Liver (tissue), 9 donors: Measurements from ENCODE around the gene CCDC28B. TPM values are rescaled to one million over a fixed set of nuclear protein-coding genes. Genes with fewer than 3 reads are reported as not detected.

Source experiments
- DNase-seq: peaks from one replicate; pipeline ENCODE4 v3.0.0-alpha.2; 2017; ENCODE audit warnings: low spot score
- H3K27ac ChIP-seq, 2 donors: one replicate each; pipeline ENCODE4 v1.7.0; 2013; ENCODE audit warnings: inconsistent platforms in 2 of 2, low read length in 2 of 2, control low read depth in 1 of 2, low read depth in 1 of 2, mild to moderate bottlenecking in 1 of 2
- H3K27me3 ChIP-seq, 4 donors: one replicate each; pipeline versions ENCODE4 v1.6.1 to v1.7.0; 2013; ENCODE audit warnings: low read length in 3 of 4, inconsistent platforms in 1 of 4, mild to moderate bottlenecking in 1 of 4, moderate library complexity in 1 of 4; ENCODE audit not compliant: control insufficient read depth in 4 of 4, insufficient read depth in 4 of 4
- H3K36me3 ChIP-seq, 4 donors: one replicate each; pipeline versions ENCODE4 v1.6.1 to v1.7.0; 2013; ENCODE audit warnings: low read length in 3 of 4, mild to moderate bottlenecking in 3 of 4, low read depth in 1 of 4, moderate library complexity in 1 of 4; ENCODE audit not compliant: control insufficient read depth in 4 of 4, insufficient read depth in 3 of 4
- H3K4me1 ChIP-seq, 4 donors: one replicate each; pipeline versions ENCODE4 v1.6.1 to v1.7.0; 2013; ENCODE audit warnings: low read length in 3 of 4, mild to moderate bottlenecking in 3 of 4, moderate library complexity in 1 of 4; ENCODE audit not compliant: control insufficient read depth in 4 of 4, insufficient read depth in 4 of 4
- H3K4me3 ChIP-seq, 3 donors: one replicate each; pipeline versions ENCODE4 v1.6.1 to v1.7.0; 2013; ENCODE audit warnings: low read length in 3 of 3, control low read depth in 1 of 3, low read depth in 1 of 3, mild to moderate bottlenecking in 1 of 3
- H3K9ac ChIP-seq, 2 donors: one replicate each; pipeline ENCODE4 v1.7.0; 2013; ENCODE audit warnings: low read length in 2 of 2, mild to moderate bottlenecking in 2 of 2, moderate library complexity in 2 of 2, control low read depth in 1 of 2, low read depth in 1 of 2
- H3K9me3 ChIP-seq, 4 donors: one replicate each; pipeline versions ENCODE4 v1.6.1 to v1.7.0; 2013; ENCODE audit warnings: low read length in 3 of 4; ENCODE audit not compliant: control insufficient read depth in 4 of 4
- ATF3 ChIP-seq: IDR thresholded peaks from 2 replicates; pipeline ENCODE4 v1.6.1; 2016; ENCODE audit warnings: antibody characterized with exemption
- CTCF ChIP-seq: fragments of 150-350 bp; IDR thresholded peaks from 2 replicates; pipeline ENCODE4 v1.5.1; 2017; ENCODE audit warnings: improper control_type of control experiment, low read depth, low read length; ENCODE audit not compliant: missing input control
- EGR1 ChIP-seq, 2 donors: IDR thresholded peaks; 2 replicates each; pipeline ENCODE4 v1.6.1; 2016 to 2018; ENCODE audit warnings: antibody characterized with exemption in 2 of 2, low read depth in 2 of 2
- FOXA1 ChIP-seq: IDR thresholded peaks from 2 replicates; pipeline ENCODE4 v1.6.1; 2016; ENCODE audit warnings: antibody characterized with exemption
- FOXA2 ChIP-seq: IDR thresholded peaks from 2 replicates; pipeline ENCODE4 v1.6.1; 2016; ENCODE audit warnings: antibody characterized with exemption
- GABPA ChIP-seq, 2 donors: IDR thresholded peaks in 1 of 2; conservative IDR thresholded peaks in 1 of 2; 2 replicates each; pipeline ENCODE4 v1.6.1; 2016; ENCODE audit warnings: antibody characterized with exemption in 2 of 2, mild to moderate bottlenecking in 1 of 2, moderate library complexity in 1 of 2
- HNF4A ChIP-seq, 2 donors: conservative IDR thresholded peaks; 2 replicates each; pipeline ENCODE4 v1.6.1; 2016; ENCODE audit warnings: antibody characterized with exemption in 2 of 2, mild to moderate bottlenecking in 2 of 2
- HNF4G ChIP-seq: IDR thresholded peaks from 2 replicates; pipeline ENCODE4 v1.6.1; 2016; ENCODE audit warnings: antibody characterized with exemption
- JUND ChIP-seq, 2 donors: IDR thresholded peaks; 2 replicates each; pipeline ENCODE4 v1.6.1; 2016; ENCODE audit warnings: antibody characterized with exemption in 2 of 2
- MAX ChIP-seq: IDR thresholded peaks from 2 replicates; pipeline ENCODE4 v1.6.1; 2016; ENCODE audit warnings: antibody characterized with exemption
- NR2F2 ChIP-seq: IDR thresholded peaks from 2 replicates; pipeline ENCODE4 v1.6.1; 2016; ENCODE audit warnings: antibody characterized with exemption
- RAD21 ChIP-seq, 2 donors: IDR thresholded peaks; 2 replicates each; pipeline ENCODE4 v1.6.1; 2016; ENCODE audit warnings: antibody characterized with exemption in 2 of 2, mild to moderate bottlenecking in 2 of 2
- REST ChIP-seq: IDR thresholded peaks from 2 replicates; pipeline ENCODE4 v1.6.1; 2016; ENCODE audit warnings: antibody characterized with exemption, mild to moderate bottlenecking
- RXRA ChIP-seq, 2 donors: IDR thresholded peaks; 2 replicates each; pipeline ENCODE4 v1.6.1; 2017 to 2018; ENCODE audit warnings: antibody characterized with exemption in 2 of 2, mild to moderate bottlenecking in 1 of 2
- SP1 ChIP-seq: IDR thresholded peaks from 2 replicates; pipeline ENCODE4 v1.6.1; 2018; ENCODE audit warnings: antibody characterized with exemption, mild to moderate bottlenecking
- TAF1 ChIP-seq: conservative IDR thresholded peaks from 2 replicates; pipeline ENCODE4 v1.6.1; 2016; ENCODE audit warnings: antibody characterized with exemption, mild to moderate bottlenecking
- YY1 ChIP-seq: IDR thresholded peaks from 2 replicates; pipeline ENCODE4 v1.6.1; 2016; ENCODE audit warnings: antibody characterized with exemption, mild to moderate bottlenecking
- ZBTB33 ChIP-seq: IDR thresholded peaks from 2 replicates; pipeline ENCODE4 v1.6.1; 2016; ENCODE audit warnings: antibody characterized with exemption
- WGBS: extraction: QIAGEN DNeasy Blood & Tissue Kit; methylation state at CpG from one replicate; pipeline ENCODE4 v1.1.7; 2013; 5-methylcytosine and 5-hydroxymethylcytosine counted together
- polyA plus RNA-seq, 2 donors: library from polyadenylated mRNA; stranded (reverse) in 1 of 2; unstranded in 1 of 2; fragments of 200-250 nt in 1 of 2; fragments of >200 nt in 1 of 2; fragmentation: Nextera tagmentation in 1 of 2; extraction: Ambion mirVana in 1 of 2; gene quantifications; one replicate each; pipeline versions ENCODE4 v1.2.1 to v1.2.3, GENCODE V29; 2013 to 2015
- total RNA-seq, 2 donors: library from RNA; depleted of rRNA; stranded (reverse); fragments of >200 nt; gene quantifications; one replicate each; pipeline ENCODE4 v1.2.3, GENCODE V29; 2014
- donor health status: healthy.
- donor health status: healthy.
- donor health status: healthy.
- donor health status: healthy.
- donor health status: healthy.

Gene CCDC28B
- total and polyA plus RNA-seq, 4 donors, result 0.75 to 20.6 (median 1.0) TPM

GRCh38 chr1:32179443-32180185, 20.8 kb upstream of the CCDC28B start, which contains the start of gene TXLNA:
Gene TXLNA (plus strand): TSS chr1:32179675. CDS start chr1:32180346, 671 bp downstream.
- Histone ChIP-seq H3K27ac (peak within 1 kb of the TSS; percentile 87 to 98), H3K27me3 (no peaks in the 10 kb centered on the region), H3K9me3 (no peaks in the 10 kb centered on the region), H3K4me3 (peak within 1 kb of the TSS; percentile 68 to 87 (median 78)), H3K36me3 (peaks cover 3 to 13% (median 9%) of the 10 kb centered on the region in 4 donors), H3K9ac (peak within 1 kb of the TSS; percentile 66 to 95), H3K4me1 (peaks cover 19 to 47% (median 40%) of the 10 kb centered on the region in 4 donors)
- peak; percentile 51 for TF ChIP-seq ZBTB33
- peak in 1 of 2 donors; percentile 31 for TF ChIP-seq HNF4A (conservative IDR thresholded peaks at IDR 0.05)
- TF ChIP-seq GABPA (IDR thresholded peaks at IDR 0.05 in 1 of 2, conservative IDR thresholded peaks at IDR 0.05 in 1 of 2), result peak in 1 of 2 donors; percentile 79
- no peak for TF ChIP-seq ATF3
- peak; percentile 80 for TF ChIP-seq YY1
- TF ChIP-seq FOXA1, result peak; percentile 15
- TF ChIP-seq RAD21 (IDR thresholded peaks at IDR 0.05), result peak in 1 of 2 donors; percentile 29
- TF ChIP-seq FOXA2, result no peak
- peak; percentile 74 for TF ChIP-seq SP1
- peak in 1 of 2 donors; percentile 37 for TF ChIP-seq EGR1 (IDR thresholded peaks at IDR 0.05; ENCODE audit: low read depth in 2 of 2)
- TF ChIP-seq CTCF, result no peak
- peak; percentile 54 for TF ChIP-seq REST
- peak in 1 of 2 donors; percentile 27 for TF ChIP-seq RXRA (IDR thresholded peaks at IDR 0.05)
- TF ChIP-seq NR2F2, result peak; percentile 35
- no peak for TF ChIP-seq JUND (IDR thresholded peaks at IDR 0.05)
- peak; percentile 39 for TF ChIP-seq MAX
- TF ChIP-seq HNF4G, result no peak
- no peak for TF ChIP-seq TAF1
- DNase-seq, result peak; percentile 92
- under 1% methylated on average over 79 of the region's 79 CpGs for WGBS
